Heart left ventricle (tissue), 16 donors: Measurements from ENCODE around the gene CLEC2B. TPM values are rescaled to one million over a fixed set of nuclear protein-coding genes. Genes with fewer than 3 reads are reported as not detected.

Experiments used
- ATAC-seq, 4 donors: fragments of 200-7000 bp; cut with Tn5 transposase; one replicate each; pipeline ENCODE4 v1.9.1; 2020 to 2022; ENCODE audit warnings: moderate library complexity in 4 of 4, mild to moderate bottlenecking in 3 of 4, moderate number of reproducible peaks in 1 of 4
- DNase-seq, 5 donors: peaks; one replicate each; pipeline ENCODE4 v3.0.0-alpha.2; 2020
- H3K27ac ChIP-seq, 12 donors: fragments of 200-600 bp; sonication (generic) in 4 of 12; one replicate each; pipeline versions ENCODE4 v1.5.0 to v1.8.0; 2016 to 2022; ENCODE audit warnings: mild to moderate bottlenecking in 2 of 12
- H3K27me3 ChIP-seq, 9 donors: fragments of 200-600 bp; sonication (generic) in 2 of 9; one replicate each; pipeline versions ENCODE4 v1.5.1 to v1.8.0; 2016 to 2022; ENCODE audit warnings: mild to moderate bottlenecking in 3 of 9
- H3K36me3 ChIP-seq, 9 donors: fragments of 200-600 bp; sonication (generic) in 2 of 9; one replicate each; pipeline versions ENCODE4 v1.5.0 to v1.8.0; 2018 to 2022; ENCODE audit warnings: mild to moderate bottlenecking in 2 of 9
- H3K4me1 ChIP-seq, 12 donors: fragments of 200-600 bp; sonication (generic) in 4 of 12; one replicate each; pipeline versions ENCODE4 v1.5.0 to v1.8.0; 2016 to 2022; ENCODE audit warnings: mild to moderate bottlenecking in 3 of 12
- H3K4me3 ChIP-seq, 12 donors: fragments of 200-600 bp; sonication (generic) in 4 of 12; one replicate each; pipeline versions ENCODE4 v1.5.0 to v1.8.0; 2017 to 2022; ENCODE audit warnings: mild to moderate bottlenecking in 9 of 12, moderate library complexity in 4 of 12
- H3K9me3 ChIP-seq, 12 donors: fragments of 200-600 bp; sonication (generic) in 4 of 12; one replicate each; pipeline versions ENCODE4 v1.5.0 to v1.8.0; 2016 to 2022; ENCODE audit warnings: mild to moderate bottlenecking in 1 of 12
- POLR2A ChIP-seq, 2 donors: fragments of 450-650 bp; IDR thresholded peaks; one replicate each; pipeline ENCODE4 v1.6.1; 2017; ENCODE audit warnings: antibody characterized with exemption in 2 of 2, mild to moderate bottlenecking in 2 of 2, moderate library complexity in 2 of 2
- whole genome bisulfite sequencing, 4 donors: extraction: QIAGEN DNeasy Blood & Tissue Kit in 2 of 4; methylation state at CpG; one replicate each; pipeline versions ENCODE4 v1.1.5 to v1.1.7; 2013 to 2018; 5-methylcytosine and 5-hydroxymethylcytosine counted together
- intact Hi-C, 10 donors: fragments of 100-400 bp; cut with DNase I; formaldehyde crosslinking; loops; one replicate each; pipeline versions ENCODE4 v1.11.1 to v1.14.2; 2022
- polyA plus RNA-seq, 2 donors: library from polyadenylated mRNA; stranded (reverse); fragments of 200-250 nt; gene quantifications; one replicate each; pipeline ENCODE4 v1.2.3, GENCODE V29; 2013
- total RNA-seq, 9 donors: library from RNA; depleted of rRNA in 2 of 9; stranded (reverse); fragments of >200 nt in 2 of 9; fragmentation: NEBNext Ultra II Directional in 3 of 9; extraction: Animal tissue kit (Norgen Biotek cat#: 25700) in 3 of 9; gene quantifications; one replicate each; pipeline versions ENCODE4 v1.1.0 to v1.2.4, GENCODE V29; 2016 to 2023
- TF ChIP-seq, protein P1 (sequence below), 12 donors: fragments of 200-600 bp; sonication (generic) in 4 of 12; IDR thresholded peaks; one replicate each; pipeline versions ENCODE4 v1.5.0 to v1.8.0; 2018 to 2022; ENCODE audit warnings: antibody characterized with exemption in 12 of 12, mild to moderate bottlenecking in 5 of 12
- donor health status: ischemic (EF 13 %, LVEDD 7.1; RV severe dilation, severe dysfunction).
- donor health status: healthy with polysubstance abuse.
- donor health status: DM: no; HTN: yes; CAD: no.
- donor health status: DM: no; HTN: no; CAD: no.
- donor health status: ischemic (EF 25% LVEDD 6.9; RV normal size, moderate dysfunction).
- donor health status: ischemic (EF 25% LVEDD 5.7; RV mildly dilated, moderate dysfunction).
- donor health status: healthy.
- donor health status: DM: yes; HTN: yes; CAD: no.
- donor health status: ischemic (EF 35%, LVEDD 5.7; RV mildly dilated, moderate dysfunction).
- donor health status: nonischemic (EF 11% LVEDD 7.7; RV severe dilation, severe dysfunction).
- donor health status: DM: yes; HTN: yes; CAD: no.
- donor health status: PGD.
- donor health status: ischemic (EF 29% LVEDD 5.4; RV normal size, mild dysfunction).
- donor health status: nonischemic (EF 23%, LVEDD 6.1; RV moderate dilation, normal function).

CLEC2B gene
- total and polyA plus RNA-seq, 11 donors: 2.7 to 18.8 (median 4.5) TPM

DNA sequence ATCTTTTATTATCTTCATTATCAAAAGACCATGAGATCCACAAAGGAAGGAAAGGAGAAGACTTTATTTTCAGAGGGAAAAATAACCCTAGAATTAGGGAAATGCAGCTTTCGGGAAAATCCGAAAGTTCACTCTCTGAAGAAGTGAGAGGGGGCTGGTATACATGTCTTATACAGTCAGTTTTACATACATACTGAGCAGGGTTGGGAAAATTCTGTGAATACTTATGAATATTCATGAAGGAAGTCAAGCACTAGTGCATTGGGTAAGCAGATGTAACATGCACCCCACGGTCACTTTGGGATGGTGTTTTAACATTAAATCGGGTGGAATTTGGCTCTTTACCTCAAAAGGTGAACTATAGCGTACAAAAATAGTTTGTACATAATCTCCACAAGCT lies 57.5 kb downstream of the CLEC2B start:
- no peak overlapping the region for H3K4me3 ChIP-seq
- H3K4me1 ChIP-seq: peaks cover 0 to 18% (median 0%) of the 10 kb centered on the region in 12 donors
- WGBS, 4 donors: 88 to 95% (median 92%) methylated on average over 5 of the region's 5 CpGs
- intact Hi-C loops: loop anchor here in 6 of 10 donors (5.0 to 10.0 kb wide), 2 partner anchors 113 to 116 kb away; no protein-coding TSS in a partner anchor
- ATAC-seq (no peak), DNase-seq (no peak)
- H3K27me3 ChIP-seq: peaks cover 0 to 17% (median 0%) of the 10 kb centered on the region in 9 donors
- TF ChIP-seq POLR2A (IDR thresholded peaks at IDR 0.05): no peak
- TF ChIP-seq, protein P1, sequence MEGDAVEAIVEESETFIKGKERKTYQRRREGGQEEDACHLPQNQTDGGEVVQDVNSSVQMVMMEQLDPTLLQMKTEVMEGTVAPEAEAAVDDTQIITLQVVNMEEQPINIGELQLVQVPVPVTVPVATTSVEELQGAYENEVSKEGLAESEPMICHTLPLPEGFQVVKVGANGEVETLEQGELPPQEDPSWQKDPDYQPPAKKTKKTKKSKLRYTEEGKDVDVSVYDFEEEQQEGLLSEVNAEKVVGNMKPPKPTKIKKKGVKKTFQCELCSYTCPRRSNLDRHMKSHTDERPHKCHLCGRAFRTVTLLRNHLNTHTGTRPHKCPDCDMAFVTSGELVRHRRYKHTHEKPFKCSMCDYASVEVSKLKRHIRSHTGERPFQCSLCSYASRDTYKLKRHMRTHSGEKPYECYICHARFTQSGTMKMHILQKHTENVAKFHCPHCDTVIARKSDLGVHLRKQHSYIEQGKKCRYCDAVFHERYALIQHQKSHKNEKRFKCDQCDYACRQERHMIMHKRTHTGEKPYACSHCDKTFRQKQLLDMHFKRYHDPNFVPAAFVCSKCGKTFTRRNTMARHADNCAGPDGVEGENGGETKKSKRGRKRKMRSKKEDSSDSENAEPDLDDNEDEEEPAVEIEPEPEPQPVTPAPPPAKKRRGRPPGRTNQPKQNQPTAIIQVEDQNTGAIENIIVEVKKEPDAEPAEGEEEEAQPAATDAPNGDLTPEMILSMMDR (IDR thresholded peaks at IDR 0.05): no peak
- H3K9me3 ChIP-seq: no peaks in the 10 kb centered on the region
- no peaks in the 10 kb centered on the region for H3K36me3 ChIP-seq
- no peak overlapping the region for H3K27ac ChIP-seq

DNA sequence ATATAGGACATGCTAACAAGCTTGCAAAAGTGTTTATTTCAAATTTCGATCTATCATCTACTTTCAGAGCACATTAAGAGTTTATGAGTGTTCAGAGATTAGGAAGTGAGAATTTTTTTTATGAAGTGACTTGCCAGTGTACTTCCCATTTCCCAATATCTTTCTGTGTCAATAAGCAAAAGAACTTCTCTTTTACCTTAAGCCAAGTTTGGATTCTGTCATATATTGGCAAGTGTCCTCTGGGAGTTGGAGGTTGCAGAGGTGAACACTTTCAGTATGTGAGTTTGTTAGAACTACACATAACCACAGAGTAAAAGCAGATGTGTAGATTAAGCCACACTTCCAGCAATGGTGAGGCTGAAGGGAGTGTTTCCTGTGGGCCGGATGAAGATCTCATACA lies 58.5 kb downstream of the CLEC2B start:
- Histone ChIP-seq H3K9me3 (no peaks in the 10 kb centered on the region), H3K36me3 (no peaks in the 10 kb centered on the region), H3K27me3 (peaks cover 0 to 17% (median 0%) of the 10 kb centered on the region in 9 donors), H3K4me3 (no peak overlapping the region), H3K4me1 (peaks cover 0 to 18% (median 0%) of the 10 kb centered on the region in 12 donors), H3K27ac (peak overlapping the region in 1 of 12 donors; percentile 40)
- no peak for TF ChIP-seq POLR2A (IDR thresholded peaks at IDR 0.05)
- TF ChIP-seq, protein P1 (IDR thresholded peaks at IDR 0.05): no peak
- DNase-seq: no peak
- ATAC-seq: no peak
- 47 to 67% (median 59%) methylated on average over 2 of the region's 2 CpGs for WGBS, 4 donors
- intact Hi-C loops: loop anchor here in 6 of 10 donors (5.0 to 10.0 kb wide), 2 partner anchors 114 to 117 kb away; no protein-coding TSS in a partner anchor

DNA sequence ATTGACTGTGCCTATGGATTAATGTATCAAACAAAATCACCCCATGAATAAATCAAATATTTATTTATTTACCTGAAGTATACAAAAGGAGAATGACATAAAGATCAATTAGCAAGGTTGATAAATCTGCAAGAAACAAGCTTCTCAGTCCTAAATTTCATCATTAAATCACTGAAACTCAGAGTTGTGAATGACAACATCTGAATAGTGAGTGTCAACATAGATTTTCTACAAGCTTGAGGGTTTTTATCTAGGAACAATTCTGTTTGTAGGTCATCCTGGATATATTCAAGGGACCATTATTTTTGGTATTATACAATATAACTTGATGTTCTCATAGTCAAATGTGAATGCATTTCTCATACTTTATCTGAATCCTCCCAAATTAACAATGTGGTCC lies 59.3 kb downstream of the CLEC2B start:
- no peak overlapping the region for H3K4me3 ChIP-seq
- peaks cover 0 to 18% (median 0%) of the 10 kb centered on the region in 12 donors for H3K4me1 ChIP-seq
- H3K36me3 ChIP-seq: no peaks in the 10 kb centered on the region
- intact Hi-C loops: loop anchor here in 6 of 10 donors (5.0 to 10.0 kb wide), 2 partner anchors 115 to 117 kb away; no protein-coding TSS in a partner anchor
- H3K27me3 ChIP-seq: peaks cover 0 to 17% (median 0%) of the 10 kb centered on the region in 9 donors
- peak overlapping the region in 1 of 12 donors; percentile 40 for H3K27ac ChIP-seq
- H3K9me3 ChIP-seq: no peaks in the 10 kb centered on the region
- DNase-seq: no peak
- no peak for ATAC-seq
- TF ChIP-seq POLR2A (IDR thresholded peaks at IDR 0.05): no peak
- TF ChIP-seq, protein P1 (IDR thresholded peaks at IDR 0.05): no peak

DNA sequence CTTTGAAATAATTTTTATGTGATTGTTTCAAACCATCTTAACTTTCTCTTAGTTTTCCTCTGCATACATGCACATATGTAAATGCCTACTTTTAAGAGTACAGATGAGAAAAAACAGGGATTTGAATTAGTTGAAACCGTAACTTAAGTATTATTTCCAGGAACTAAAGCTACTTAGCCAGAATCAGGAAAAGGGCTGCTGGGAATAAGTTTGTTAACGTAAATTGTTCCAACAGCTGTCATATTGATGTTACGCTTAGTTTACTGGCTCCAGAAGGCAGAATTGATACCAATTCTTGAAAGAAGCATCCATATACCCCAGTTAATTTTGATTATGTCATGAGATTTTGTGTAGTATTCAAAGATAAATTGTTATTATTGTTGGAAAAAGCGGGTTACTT lies 59.8 kb downstream of the CLEC2B start:
- DNase-seq (no peak), ATAC-seq (no peak)
- Histone ChIP-seq H3K27ac (no peak overlapping the region), H3K36me3 (no peaks in the 10 kb centered on the region), H3K4me3 (no peak overlapping the region), H3K27me3 (peaks cover 0 to 17% (median 0%) of the 10 kb centered on the region in 9 donors), H3K4me1 (peaks cover 0 to 18% (median 0%) of the 10 kb centered on the region in 12 donors), H3K9me3 (no peaks in the 10 kb centered on the region)
- intact Hi-C loops: no loop called here
- WGBS, 4 donors: 61 to 76% (median 69%) methylated on average over 4 of the region's 4 CpGs
- TF ChIP-seq POLR2A (IDR thresholded peaks at IDR 0.05): no peak
- TF ChIP-seq, protein P1 (IDR thresholded peaks at IDR 0.05): no peak
